Hematopoietic multipotent progenitor cell treated with erythropoietin and hydrocortisone succinate and interleukin-3 and kit ligand, for 6 days (in vitro differentiated cells): ENCODE measurements around the gene SOCS1.
A peak's percentile ranks its signal among the peaks of the same experiment; 100 is the strongest.
"Not testable (repeated sequence)": the region's sequence is repeated elsewhere in the genome, so short reads cannot be mapped to it uniquely, and the experiment has no call there.

Experiments
- DNase-seq: peaks from one replicate; pipeline ENCODE4 v3.0.0-alpha.2; 2015

SOCS1 gene

DNA sequence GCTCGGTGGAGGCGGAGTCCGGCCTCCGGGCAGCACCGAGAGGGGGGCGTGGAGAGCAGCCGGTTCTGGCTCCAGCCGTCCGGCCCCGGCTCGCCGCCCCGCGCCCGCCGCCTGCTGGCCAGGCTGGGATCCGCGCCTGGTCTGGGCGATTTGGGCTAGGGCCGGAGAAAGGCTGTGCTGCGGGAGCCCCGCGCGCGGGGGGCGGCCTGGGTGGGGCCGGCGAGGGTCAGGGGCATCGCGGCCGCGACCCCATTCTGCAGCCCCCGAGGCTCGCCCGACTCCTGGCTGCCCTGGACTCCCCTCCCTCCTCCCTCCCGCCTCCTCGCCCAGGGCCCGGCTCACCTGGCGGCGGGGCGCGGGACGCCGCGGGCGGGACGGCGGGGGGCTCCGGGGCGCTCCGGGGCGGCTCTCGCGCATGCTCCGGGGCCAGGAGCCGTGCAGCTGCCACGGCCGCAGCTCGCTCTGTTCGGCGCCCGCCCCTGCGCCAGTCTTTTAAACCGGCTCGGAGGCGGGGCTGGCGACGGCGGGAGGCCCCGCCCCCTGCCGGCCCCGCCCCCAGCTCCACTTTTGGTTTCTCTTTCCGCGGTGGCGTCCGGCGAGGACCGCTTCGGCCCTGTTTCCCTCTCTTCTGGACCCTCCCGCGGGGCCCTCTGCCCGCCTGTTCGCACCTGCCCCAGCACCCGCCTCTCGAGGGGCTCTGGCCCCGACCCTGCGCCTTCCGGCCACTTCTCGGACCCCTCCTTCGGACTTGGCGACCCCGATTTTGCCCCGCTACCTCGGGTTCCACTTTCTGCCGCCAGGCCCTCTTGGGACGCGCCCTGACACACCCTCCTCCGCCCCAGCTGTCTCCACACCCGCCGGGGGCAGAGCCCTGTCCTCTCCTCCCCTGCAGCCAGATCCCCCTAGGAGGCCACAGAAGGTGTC, at the start of gene SOCS1:
Gene SOCS1 (minus strand): TSS at position 468 of the 924 bp plus-strand sequence. CDS start 726 bp downstream, outside the sequence.
- peak; percentile 88 for DNase-seq

- peak; percentile 58 for DNase-seq
These were observed 47.6 kb upstream of the SOCS1 start for GRCh38 chr16:11303405-11304138.

GRCh38 chr16:11302977-11303376, 47.0 kb upstream of the SOCS1 start:
- no peak for DNase-seq

DNA sequence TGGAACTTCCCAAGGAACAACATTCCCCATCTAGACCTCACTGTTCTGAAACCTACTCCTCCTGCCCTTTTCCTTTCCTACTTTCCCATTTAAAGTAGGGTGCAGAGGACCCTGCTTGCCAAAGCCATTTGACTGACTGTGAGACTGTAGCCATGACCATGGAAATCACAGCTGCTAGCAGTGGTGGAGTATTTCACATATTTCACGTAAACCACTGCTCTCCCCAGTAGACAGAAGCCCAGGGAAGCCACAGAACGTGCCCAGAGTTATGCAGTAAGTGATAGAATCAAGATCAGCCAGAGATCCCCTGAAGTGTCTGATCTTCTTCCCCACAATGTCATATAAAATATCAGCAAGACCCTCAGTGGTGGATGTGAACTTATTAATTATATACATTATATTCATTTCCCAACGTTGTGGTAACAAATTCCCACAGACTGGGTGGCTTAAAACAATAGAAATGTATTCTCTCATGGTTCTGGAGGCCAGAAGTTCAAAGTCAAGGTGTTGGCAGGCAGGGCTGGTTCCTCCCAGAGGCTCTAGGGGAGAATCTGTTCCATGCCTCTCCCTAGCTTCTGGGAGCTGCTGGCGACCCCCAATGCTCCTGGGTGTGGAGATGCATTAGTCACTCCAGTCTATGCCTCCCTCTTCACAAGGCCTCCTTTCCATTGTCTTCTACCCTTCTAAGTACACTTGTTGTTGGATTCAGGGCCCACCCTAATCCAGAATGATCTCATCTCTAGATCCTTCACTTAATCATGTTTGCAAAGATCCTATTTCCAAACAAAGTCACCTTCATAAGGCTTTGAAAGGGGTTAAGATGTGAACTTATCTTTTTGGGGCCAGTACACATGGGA, 45.9 kb upstream of the SOCS1 start:
- no peak for DNase-seq

GRCh38 chr16:11300560-11300892, 44.5 kb upstream of the SOCS1 start:
- DNase-seq = no peak

DNA sequence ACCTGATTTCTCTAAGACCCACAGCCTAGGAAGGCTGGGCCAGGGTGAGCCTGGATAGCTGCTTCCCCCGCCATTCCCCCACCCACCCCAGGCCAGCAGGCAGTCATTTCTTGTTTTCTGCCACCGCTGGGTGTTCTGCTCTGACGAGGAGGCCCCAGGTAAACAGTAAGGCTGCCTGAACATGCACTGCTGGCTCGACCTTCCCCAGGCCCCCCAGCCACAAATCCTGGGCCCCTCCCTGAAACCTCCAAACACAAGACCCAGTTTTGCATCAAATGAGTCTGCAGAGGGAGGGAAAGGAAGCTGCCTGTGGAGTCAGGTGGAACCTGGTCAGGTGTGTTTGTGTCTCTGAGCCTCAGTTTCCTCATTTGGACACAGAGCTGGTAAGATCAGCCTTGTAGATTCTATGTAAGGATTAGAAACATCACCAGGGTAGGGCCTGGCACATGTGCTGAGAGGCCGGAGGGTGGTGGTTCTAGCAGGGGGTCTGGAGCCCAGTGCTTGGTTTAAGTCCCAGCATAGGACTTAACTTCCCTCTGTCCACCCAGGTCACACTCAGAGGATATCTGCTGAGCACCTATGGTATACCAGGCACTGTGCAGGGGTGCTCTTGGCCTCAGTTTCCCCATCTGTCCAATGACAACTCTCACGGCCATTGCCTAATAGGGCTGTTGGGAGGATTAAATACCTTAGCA, 44.0 kb upstream of the SOCS1 start:
- DNase-seq = no peak

- DNase-seq = not testable (repeated sequence)
These were observed 43.0 kb upstream of the SOCS1 start for GRCh38 chr16:11298950-11299547.

DNA sequence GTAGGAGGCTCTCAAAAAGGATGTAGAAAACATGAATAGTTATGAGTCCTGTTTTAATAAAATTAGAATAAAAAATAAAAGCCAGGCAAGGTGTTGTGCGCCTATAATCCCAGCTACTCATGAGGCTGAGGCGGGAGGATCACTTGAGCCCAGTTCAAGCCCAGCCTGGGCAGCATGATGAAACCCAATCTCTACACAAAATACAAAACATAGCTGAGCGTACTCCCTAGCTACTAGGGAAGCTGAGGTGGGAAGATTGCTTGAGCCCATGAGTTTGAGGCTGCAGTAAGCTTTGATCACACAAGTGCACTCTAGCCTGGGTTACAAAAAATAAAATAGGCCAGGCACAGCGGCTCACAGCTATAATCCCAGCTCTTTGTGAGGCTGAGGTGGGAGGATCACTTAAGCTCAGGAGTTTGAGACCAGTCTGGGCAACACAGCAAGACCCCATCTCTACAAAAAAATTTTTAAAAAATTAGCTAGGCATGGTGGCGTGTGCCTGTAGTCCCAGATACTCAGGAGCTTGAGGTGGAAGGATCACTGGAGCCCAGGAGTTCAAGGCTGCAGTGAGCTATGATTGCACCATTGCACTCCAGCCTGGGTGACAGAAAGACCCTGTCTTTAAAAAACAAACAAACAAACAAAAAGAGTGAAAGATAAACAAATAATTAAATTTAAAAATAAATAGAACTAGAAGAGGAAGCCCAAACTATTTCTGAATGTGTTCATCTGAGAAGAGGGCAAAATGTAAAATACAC, 42.3 kb upstream of the SOCS1 start:
- DNase-seq = no peak

GRCh38 chr16:11297492-11298142, 41.6 kb upstream of the SOCS1 start:
- DNase-seq = peak; percentile 96

DNA sequence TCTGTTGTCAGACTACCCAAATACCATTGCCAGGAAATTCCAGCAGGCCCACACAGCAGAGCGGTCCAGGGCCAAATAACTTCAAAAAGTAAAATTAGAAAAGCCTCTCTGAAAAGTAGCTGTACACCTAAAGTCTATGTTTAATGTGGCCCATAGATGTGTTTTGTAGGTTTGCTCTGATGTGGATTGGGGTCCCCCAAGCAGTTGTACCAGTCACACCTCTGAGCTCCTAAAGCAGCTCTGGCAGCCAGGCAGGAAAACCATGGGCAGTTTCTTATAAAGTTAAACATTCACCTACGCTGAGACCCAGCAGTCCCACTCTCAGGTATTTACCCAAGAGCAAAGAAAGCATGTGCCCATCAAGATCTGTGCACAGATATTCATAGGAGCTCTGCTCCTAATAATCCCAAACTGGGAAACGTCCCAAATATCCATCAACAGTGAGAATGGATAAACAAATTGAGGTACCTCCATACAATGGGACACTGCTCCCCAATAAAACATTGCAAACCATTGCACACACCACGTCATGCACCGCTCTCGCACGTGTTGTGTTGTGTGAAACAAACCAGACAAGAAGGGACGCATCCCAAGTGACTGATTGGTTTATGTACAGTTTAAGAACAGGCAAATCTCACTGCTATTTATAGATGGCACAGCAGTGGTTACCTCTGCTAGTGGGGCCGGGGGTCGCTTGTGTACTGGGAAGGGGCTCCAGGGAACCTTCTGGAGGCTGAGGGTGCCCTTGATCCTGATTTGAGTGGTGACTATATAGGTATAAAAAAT, 40.9 kb upstream of the SOCS1 start:
- DNase-seq = no peak

DNA sequence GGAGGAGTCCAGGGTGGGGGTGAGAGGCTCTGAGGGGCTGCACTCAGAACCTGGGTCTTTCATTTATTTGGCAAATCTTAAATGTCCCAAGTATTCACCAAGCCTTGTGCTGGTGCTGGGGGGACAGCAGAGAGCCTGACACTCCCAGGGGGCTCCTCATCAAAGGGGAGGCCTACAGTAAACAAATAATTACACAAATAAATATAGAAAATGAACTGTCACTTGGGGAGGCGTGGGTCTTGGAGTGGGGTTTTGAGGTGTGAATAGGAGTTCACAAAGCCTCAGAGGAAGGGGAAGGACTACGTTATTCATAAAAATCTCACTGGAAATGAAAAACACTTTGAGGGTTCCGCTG, 40.3 kb upstream of the SOCS1 start:
- no peak for DNase-seq

DNA sequence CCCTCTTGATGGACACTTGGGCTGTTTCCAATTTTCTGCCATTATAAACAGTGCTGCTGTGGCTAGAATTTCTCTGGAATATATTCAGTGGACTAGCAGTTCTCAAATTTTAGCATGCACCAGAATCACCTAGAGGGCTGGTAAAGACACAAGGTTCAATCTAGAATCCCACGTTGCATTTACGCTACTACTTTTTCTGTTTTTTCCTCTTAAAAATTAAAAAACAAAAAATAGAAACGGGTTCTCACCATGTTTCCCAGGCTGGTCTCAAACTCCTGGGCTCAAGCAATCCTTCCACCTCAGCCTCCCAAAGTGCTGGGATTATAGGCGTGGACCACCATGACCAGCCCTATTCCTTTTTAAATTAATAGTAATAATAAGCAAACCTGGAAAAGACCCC, 39.7 kb upstream of the SOCS1 start:
- no peak for DNase-seq

DNA sequence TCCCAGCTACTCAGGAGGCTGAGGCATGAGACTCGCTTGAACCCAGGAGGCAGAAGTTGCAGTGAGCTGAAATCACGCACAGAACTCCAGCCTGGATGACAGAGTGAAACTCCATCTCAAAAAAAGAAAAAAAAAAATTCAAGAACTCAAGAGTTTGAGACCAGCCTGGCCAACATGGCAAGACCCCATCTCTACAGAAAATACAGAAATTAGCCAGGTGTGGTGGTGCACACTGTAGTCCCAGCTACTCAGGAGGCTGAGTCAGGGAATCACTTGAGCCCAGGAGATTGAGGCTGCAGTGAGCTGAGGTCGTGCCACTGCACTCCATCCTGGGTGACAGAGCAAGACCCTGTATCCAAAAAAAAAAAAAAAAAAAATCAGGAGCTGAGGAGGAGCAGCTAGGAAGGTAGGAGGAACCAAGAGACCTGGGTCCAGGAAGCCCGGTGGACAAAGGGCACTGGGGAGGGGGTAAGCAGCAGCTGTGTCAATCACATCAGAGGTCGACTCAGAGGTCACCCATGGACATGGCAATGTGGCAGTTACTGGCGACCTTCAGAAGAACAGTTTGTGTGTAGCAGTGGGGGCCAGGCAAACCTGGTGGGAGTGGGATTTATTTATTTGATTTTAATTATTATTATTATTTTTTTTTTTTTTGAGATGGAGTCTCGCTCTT, 36.2 kb upstream of the SOCS1 start:
- no peak for DNase-seq

DNA sequence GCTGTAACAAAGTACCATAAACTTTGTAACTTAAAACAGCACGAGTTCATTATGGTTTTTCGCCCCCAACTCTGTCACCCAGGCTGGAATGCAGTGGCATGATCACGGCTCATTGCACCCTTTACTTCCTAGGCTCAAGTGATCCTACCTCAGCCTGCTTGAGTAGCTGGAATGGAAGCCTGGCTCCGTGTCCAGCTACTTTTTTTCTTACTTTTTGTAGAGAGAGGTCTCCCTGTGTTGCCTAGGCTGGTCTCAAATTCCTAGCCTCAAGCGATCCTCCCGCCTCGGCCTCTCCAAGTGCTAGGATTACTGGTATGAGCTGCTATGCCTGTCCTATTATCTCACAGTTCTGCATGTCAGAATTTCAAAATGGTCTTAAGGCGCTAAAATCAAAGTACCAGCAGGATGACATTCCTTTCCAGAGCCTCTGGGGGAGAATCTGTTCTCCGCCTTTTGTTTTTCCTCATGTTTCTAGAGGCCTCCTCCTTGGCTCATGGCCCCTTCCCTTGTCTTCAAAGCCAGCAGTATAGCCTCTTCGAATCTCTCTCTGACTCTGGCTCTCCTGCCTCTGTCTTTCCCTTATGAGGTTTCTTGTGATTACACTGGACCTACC, 35.2 kb upstream of the SOCS1 start:
- DNase-seq = no peak

GRCh38 chr16:11290102-11290893, 34.3 kb upstream of the SOCS1 start:
- no peak for DNase-seq

DNA sequence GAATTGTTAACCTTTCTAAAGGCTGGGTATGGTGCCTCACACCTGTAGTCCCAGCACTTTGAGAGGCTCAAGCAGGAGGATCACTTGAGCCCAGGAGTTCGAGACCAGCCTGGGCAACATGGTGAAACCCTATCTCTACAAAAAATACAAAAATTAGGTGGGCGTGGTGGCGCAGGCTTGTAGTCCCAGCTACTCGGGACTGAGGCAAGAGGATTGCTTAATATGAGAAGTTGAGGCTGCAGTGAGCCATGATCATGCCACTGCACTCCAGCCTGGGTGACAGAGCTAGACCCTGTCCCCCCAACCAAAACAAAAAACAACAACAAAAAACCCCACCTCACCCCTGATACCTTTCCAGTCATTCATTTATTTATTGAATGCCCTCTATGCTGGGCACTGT, 33.7 kb upstream of the SOCS1 start:
- DNase-seq = not testable (repeated sequence)

- DNase-seq = no peak
These were observed 33.2 kb upstream of the SOCS1 start for GRCh38 chr16:11289202-11289601.

DNA sequence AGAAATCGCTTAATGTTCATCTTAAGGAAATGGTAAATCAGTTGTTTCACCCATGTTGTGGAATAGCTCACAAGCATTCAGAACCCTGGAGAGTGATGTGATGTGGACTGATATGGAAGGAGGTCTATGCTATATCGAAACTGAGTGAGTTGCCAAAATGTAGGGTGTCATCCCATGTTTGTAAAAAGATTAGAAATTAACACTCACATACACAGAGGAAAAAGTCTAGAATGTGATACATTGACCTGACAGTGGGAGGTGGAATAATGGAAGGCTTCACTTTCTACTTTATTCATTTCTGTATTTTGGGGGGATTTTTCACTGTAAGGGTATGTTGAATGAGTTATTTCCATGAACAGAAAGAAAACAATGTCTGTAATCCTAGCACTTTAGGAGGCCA, 29.8 kb upstream of the SOCS1 start:
- no peak for DNase-seq
